ACC112 (cell line): ENCODE measurements around the gene SPTLC3.

Source experiments
- H2AFZ ChIP-seq: fragments of 200-600 bp; sonication (generic); one replicate; pipeline ENCODE4 v1.6.0; 2017; ENCODE audit warnings: antibody characterized with exemption, low read length; ENCODE audit not compliant: unreplicated experiment
- H3K27ac ChIP-seq: fragments of 200-600 bp; sonication (generic); 2 replicates; pipeline ENCODE4 v1.5.1; 2014; ENCODE audit warnings: low read depth, mild to moderate bottlenecking, antibody characterized with exemption, low read length, moderate library complexity
- H3K27me3 ChIP-seq: fragments of 200-600 bp; sonication (generic); 2 replicates; pipeline ENCODE4 v1.6.1; 2014; ENCODE audit warnings: mild to moderate bottlenecking, antibody characterized with exemption, low read length, moderate library complexity, mixed read lengths; ENCODE audit not compliant: insufficient read depth
- H3K36me3 ChIP-seq: fragments of 200-600 bp; sonication (generic); 2 replicates; pipeline ENCODE4 v1.6.1; 2016; ENCODE audit warnings: mild to moderate bottlenecking, antibody characterized with exemption, low read length, moderate library complexity, mixed read lengths; ENCODE audit not compliant: insufficient read depth
- H3K4me1 ChIP-seq: fragments of 200-600 bp; sonication (generic); one replicate; pipeline ENCODE4 v1.6.1; 2016; ENCODE audit warnings: low read length, mixed read lengths; ENCODE audit not compliant: insufficient read depth, unreplicated experiment, control insufficient read depth
- H3K4me3 ChIP-seq: fragments of 200-600 bp; sonication (generic); 2 replicates; pipeline ENCODE4 v1.5.1; 2014; ENCODE audit warnings: mild to moderate bottlenecking, low read depth, low read length
- H3K79me2 ChIP-seq: fragments of 200-600 bp; sonication (generic); one replicate; pipeline ENCODE4 v1.6.0; 2016; ENCODE audit warnings: low read length; ENCODE audit not compliant: control insufficient read depth, unreplicated experiment, insufficient read depth

Gene SPTLC3

GRCh38 chr20:13186043-13186774 is 177.4 kb downstream of the SPTLC3 start:
- Histone ChIP-seq H3K36me3 (no peaks in the 10 kb centered on the region), H3K27me3 (peaks cover 35% of the 10 kb centered on the region; the same call in 1 of the 2 replicates), H3K79me2 (no peaks in the 10 kb centered on the region), H3K27ac (no peak overlapping the region), H3K4me1 (no peaks in the 10 kb centered on the region), H3K4me3 (no peak overlapping the region), H2AFZ (no peak overlapping the region)

- H3K4me1 ChIP-seq = no peaks in the 10 kb centered on the region
- no peak overlapping the region for H3K27ac ChIP-seq
- H3K27me3 ChIP-seq = peaks cover 23% of the 10 kb centered on the region; the same call in 1 of the 2 replicates
- H3K4me3 ChIP-seq = no peak overlapping the region
- no peaks in the 10 kb centered on the region for H3K79me2 ChIP-seq
- H3K36me3 ChIP-seq = no peaks in the 10 kb centered on the region
- no peak overlapping the region for H2AFZ ChIP-seq
Measured at GRCh38 chr20:13187899-13188298, 179.1 kb downstream of the SPTLC3 start.

GRCh38 chr20:13199279-13199678 is 190.5 kb downstream of the SPTLC3 start:
- Histone ChIP-seq H3K27me3 (peaks cover 18% of the 10 kb centered on the region), H2AFZ (no peak overlapping the region), H3K36me3 (no peaks in the 10 kb centered on the region)

GRCh38 chr20:13200767-13201500 is 192.2 kb downstream of the SPTLC3 start:
- Histone ChIP-seq H3K27ac (no peak overlapping the region), H2AFZ (no peak overlapping the region), H3K27me3 (peaks cover 30% of the 10 kb centered on the region)

More at GRCh38 chr20:13199279-13199678, 190.5 kb downstream of the SPTLC3 start:
- H3K4me1 ChIP-seq = no peaks in the 10 kb centered on the region
- no peak overlapping the region for H3K27ac ChIP-seq
- no peaks in the 10 kb centered on the region for H3K79me2 ChIP-seq
- no peak overlapping the region for H3K4me3 ChIP-seq

GRCh38 chr20:13202565-13202964 is 193.8 kb downstream of the SPTLC3 start:
- Histone ChIP-seq H3K27ac (no peak overlapping the region), H3K79me2 (no peaks in the 10 kb centered on the region), H3K4me1 (no peaks in the 10 kb centered on the region), H2AFZ (no peak overlapping the region), H3K36me3 (no peaks in the 10 kb centered on the region), H3K4me3 (no peak overlapping the region), H3K27me3 (peaks cover 30% of the 10 kb centered on the region)

More at GRCh38 chr20:13200767-13201500, 192.2 kb downstream of the SPTLC3 start:
- no peaks in the 10 kb centered on the region for H3K36me3 ChIP-seq
- no peaks in the 10 kb centered on the region for H3K79me2 ChIP-seq
- no peaks in the 10 kb centered on the region for H3K4me1 ChIP-seq
- H3K4me3 ChIP-seq = no peak overlapping the region

GRCh38 chr20:13205425-13205824 is 196.7 kb downstream of the SPTLC3 start:
- Histone ChIP-seq H2AFZ (no peak overlapping the region), H3K4me1 (no peaks in the 10 kb centered on the region), H3K27me3 (peaks cover 26% of the 10 kb centered on the region), H3K79me2 (no peaks in the 10 kb centered on the region), H3K4me3 (no peak overlapping the region), H3K27ac (no peak overlapping the region), H3K36me3 (no peaks in the 10 kb centered on the region)

GRCh38 chr20:13205848-13206434 is 197.2 kb downstream of the SPTLC3 start:
- H3K27me3 ChIP-seq = peaks cover 26% of the 10 kb centered on the region
- no peak overlapping the region for H2AFZ ChIP-seq
- H3K4me1 ChIP-seq = no peaks in the 10 kb centered on the region
- H3K4me3 ChIP-seq = no peak overlapping the region
- H3K36me3 ChIP-seq = no peaks in the 10 kb centered on the region
- H3K27ac ChIP-seq = no peak overlapping the region
- no peaks in the 10 kb centered on the region for H3K79me2 ChIP-seq

GRCh38 chr20:13207016-13207415 is 198.2 kb downstream of the SPTLC3 start:
- H3K27ac ChIP-seq = no peak overlapping the region
- no peaks in the 10 kb centered on the region for H3K79me2 ChIP-seq
- no peaks in the 10 kb centered on the region for H3K4me1 ChIP-seq
- H3K4me3 ChIP-seq = no peak overlapping the region
- no peak overlapping the region for H2AFZ ChIP-seq
- H3K27me3 ChIP-seq = peaks cover 35% of the 10 kb centered on the region
- H3K36me3 ChIP-seq = no peaks in the 10 kb centered on the region

GRCh38 chr20:13211956-13212618 is 203.3 kb downstream of the SPTLC3 start:
- H3K4me1 ChIP-seq = no peaks in the 10 kb centered on the region
- H3K79me2 ChIP-seq = no peaks in the 10 kb centered on the region
- H3K27me3 ChIP-seq = peaks cover 60% of the 10 kb centered on the region
- H3K4me3 ChIP-seq = no peak overlapping the region
- no peaks in the 10 kb centered on the region for H3K36me3 ChIP-seq
- no peak overlapping the region for H2AFZ ChIP-seq
- H3K27ac ChIP-seq = no peak overlapping the region

- Histone ChIP-seq H3K79me2 (no peaks in the 10 kb centered on the region), H3K36me3 (no peaks in the 10 kb centered on the region), H3K27me3 (peaks cover 65% of the 10 kb centered on the region), H3K4me3 (no peak overlapping the region), H2AFZ (no peak overlapping the region), H3K4me1 (no peaks in the 10 kb centered on the region), H3K27ac (no peak overlapping the region)
Measured at GRCh38 chr20:13212750-13213149, 204.0 kb downstream of the SPTLC3 start.
